AG10803 (cell line): ENCODE measurements around the gene SHROOM2.
A peak's percentile ranks its signal among the peaks of the same experiment; 100 is the strongest.

ENCODE experiments used
- DNase-seq: peaks from one replicate; pipeline ENCODE4 v3.0.0; 2010; ENCODE audit warnings: low read depth
- H3K4me3 ChIP-seq: 2 replicates; pipeline ENCODE4 v1.5.1; 2011; ENCODE audit warnings: mild to moderate bottlenecking, low read length, control low read depth
- CTCF ChIP-seq: conservative IDR thresholded peaks from 2 replicates; pipeline ENCODE4 v1.5.1; 2011; ENCODE audit warnings: mild to moderate bottlenecking, low read length, control low read depth, inconsistent platforms

Gene SHROOM2

DNA sequence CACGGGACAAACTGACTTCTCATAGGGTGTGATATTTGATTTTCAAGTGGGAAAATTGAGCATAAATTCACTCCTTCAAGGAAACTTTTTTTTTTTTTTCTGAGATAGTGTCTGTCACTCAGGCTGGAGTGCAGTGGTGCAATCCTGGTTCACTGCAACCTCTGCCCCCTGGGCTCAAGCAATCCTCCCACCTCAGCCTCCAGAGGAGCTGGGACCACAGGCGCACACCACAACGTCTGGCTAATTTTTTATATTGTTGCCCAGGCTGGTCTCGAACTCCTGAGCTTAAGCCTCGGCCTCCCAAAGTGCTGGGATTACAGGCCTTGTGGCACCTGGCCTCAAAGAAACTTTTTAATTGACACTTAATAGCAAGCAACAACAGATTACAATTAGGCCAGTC lies 194.7 kb downstream of the SHROOM2 start:
- no peak for TF ChIP-seq CTCF
- no peak for DNase-seq
- H3K4me3 ChIP-seq = no peak overlapping the region

DNA sequence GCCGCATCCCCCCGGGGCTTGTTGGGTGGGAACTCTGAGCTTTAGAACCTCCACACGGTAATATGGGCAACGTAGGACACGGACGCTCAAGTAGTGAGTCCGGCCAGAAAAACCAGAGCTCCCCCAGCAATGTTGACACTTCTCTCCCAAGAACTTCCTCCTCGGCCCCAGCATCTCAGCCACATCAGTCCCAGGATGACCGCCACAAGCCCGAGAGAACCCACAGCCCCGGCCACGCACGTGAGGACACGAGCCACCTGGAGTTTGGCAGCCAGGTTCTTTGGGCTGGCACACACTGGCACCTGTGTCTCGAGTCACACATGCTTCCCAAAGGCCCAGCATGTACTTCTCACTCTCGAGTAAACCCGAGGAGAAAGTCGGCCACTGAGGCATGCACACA lies 197.2 kb downstream of the SHROOM2 start:
- no peak for TF ChIP-seq CTCF
- H3K4me3 ChIP-seq = no peak overlapping the region
- no peak for DNase-seq

DNA sequence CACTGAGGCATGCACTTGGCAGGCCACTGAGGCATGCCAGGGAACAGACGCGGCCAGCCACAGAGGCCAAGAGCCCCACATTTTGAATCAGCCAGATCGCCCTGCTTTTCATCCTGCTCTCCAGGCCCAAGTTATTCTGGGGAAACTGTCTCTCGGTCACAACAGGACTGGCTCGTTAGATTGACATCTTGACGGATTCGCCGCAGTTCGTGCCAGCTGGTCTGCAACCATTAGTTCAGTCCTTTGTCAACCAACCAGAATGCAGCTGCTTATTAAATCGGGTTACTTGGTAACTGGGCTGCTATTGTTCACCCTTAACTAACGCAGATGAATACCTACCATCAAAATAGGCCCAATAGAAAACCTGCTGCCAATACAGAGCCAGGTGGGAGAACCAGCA lies 197.6 kb downstream of the SHROOM2 start:
- no peak for DNase-seq
- TF ChIP-seq CTCF = no peak
- no peak overlapping the region for H3K4me3 ChIP-seq

DNA sequence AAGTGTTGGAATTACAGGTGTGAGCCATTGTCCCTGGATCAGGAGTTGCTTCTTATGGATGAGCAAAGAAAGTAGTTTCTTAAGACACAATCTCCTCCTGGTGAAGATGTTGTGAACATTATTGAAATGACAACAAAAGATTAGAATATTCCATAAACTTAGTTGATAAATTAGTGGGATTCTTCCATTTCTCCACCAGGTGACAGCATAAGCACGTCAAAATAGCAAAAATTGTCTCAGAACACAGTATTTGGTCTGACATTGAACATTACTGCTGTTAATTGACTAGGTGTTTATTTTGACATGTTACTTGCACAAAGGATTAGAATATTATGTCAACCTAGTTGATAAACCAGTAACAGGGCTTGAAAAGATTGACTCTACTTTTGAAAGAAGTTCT lies 202.5 kb downstream of the SHROOM2 start:
- DNase-seq = no peak

DNA sequence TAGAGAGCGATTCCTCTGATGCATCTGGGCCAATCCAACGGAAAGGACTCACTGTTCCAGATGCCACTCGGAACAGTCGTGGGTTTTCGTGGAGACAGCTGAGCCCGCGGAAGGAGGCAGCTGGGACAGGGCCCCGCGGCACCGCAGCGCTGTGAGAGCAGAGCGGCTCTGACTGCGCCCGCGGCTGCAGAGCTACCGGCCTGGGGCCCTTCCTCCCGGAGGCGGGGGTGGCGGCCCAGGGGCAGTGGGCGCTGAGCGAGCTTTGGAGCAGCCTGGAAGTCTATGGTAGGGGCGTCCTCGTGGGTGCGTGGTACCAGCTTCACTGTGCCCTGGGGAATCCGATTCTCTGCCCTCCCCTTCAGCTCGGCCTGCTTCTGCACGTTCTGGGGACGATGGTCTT lies 205.8 kb downstream of the SHROOM2 start:
- TF ChIP-seq CTCF = no peak
- H3K4me3 ChIP-seq = no peak overlapping the region
- no peak for DNase-seq

More for the DNA sequence above, 202.5 kb downstream of the SHROOM2 start:
- no peak overlapping the region for H3K4me3 ChIP-seq
- peak; percentile 55 for TF ChIP-seq CTCF

- no peak for DNase-seq
- H3K4me3 ChIP-seq = no peak overlapping the region
- TF ChIP-seq CTCF = no peak
These were observed 206.5 kb downstream of the SHROOM2 start for GRCh38 chrX:9992724-9993123.

- H3K4me3 ChIP-seq = no peak overlapping the region
- DNase-seq = peak; percentile 87
- TF ChIP-seq CTCF = peak; percentile 85
These were observed 209.7 kb downstream of the SHROOM2 start for GRCh38 chrX:9995855-9996339.
